Spleen (tissue), 11 donors: ENCODE results near the gene RIOX2. TPM values are rescaled to one million over a fixed set of nuclear protein-coding genes. Genes with fewer than 3 reads are reported as not detected.

Source experiments
- DNase-seq: peaks from one replicate; pipeline ENCODE4 v3.0.0-alpha.2; 2020
- H3K27ac ChIP-seq, 8 donors: fragments of 200-600 bp; sonication (generic) in 7 of 8; 1 replicate in 4 of 8; 2 replicates in 4 of 8; pipeline versions ENCODE4 v1.5.0 to v1.8.0; 2016 to 2021; ENCODE audit warnings: inconsistent platforms in 4 of 8, mild to moderate bottlenecking in 4 of 8, moderate library complexity in 1 of 8
- H3K27me3 ChIP-seq, 7 donors: fragments of 200-600 bp; sonication (generic) in 6 of 7; replicated peaks in 1 of 7; 1 replicate in 4 of 7; 2 replicates in 3 of 7; pipeline versions ENCODE4 v1.5.0 to v1.8.0; 2016 to 2021; ENCODE audit warnings: inconsistent platforms in 3 of 7, mild to moderate bottlenecking in 1 of 7
- H3K36me3 ChIP-seq, 6 donors: fragments of 200-600 bp; sonication (generic) in 5 of 6; 1 replicate in 4 of 6; 2 replicates in 2 of 6; pipeline versions ENCODE4 v1.5.0 to v1.8.0; 2016 to 2021; ENCODE audit warnings: inconsistent platforms in 2 of 6
- H3K4me1 ChIP-seq, 6 donors: fragments of 200-600 bp; sonication (generic) in 5 of 6; 1 replicate in 3 of 6; 2 replicates in 3 of 6; pipeline versions ENCODE4 v1.5.0 to v1.8.0; 2016 to 2021; ENCODE audit warnings: inconsistent platforms in 3 of 6
- H3K4me3 ChIP-seq, 8 donors: fragments of 200-600 bp; sonication (generic) in 7 of 8; 1 replicate in 4 of 8; 2 replicates in 4 of 8; pipeline versions ENCODE4 v1.5.0 to v1.8.0; 2016 to 2021; ENCODE audit warnings: inconsistent platforms in 4 of 8, mild to moderate bottlenecking in 4 of 8, moderate library complexity in 2 of 8
- H3K9me3 ChIP-seq, 8 donors: fragments of 200-600 bp; sonication (generic) in 7 of 8; 1 replicate in 4 of 8; 2 replicates in 4 of 8; pipeline versions ENCODE4 v1.5.0 to v1.8.0; 2016 to 2021; ENCODE audit warnings: inconsistent platforms in 4 of 8
- CTCF ChIP-seq, 11 experiments: fragments of 200-600 bp in 7 of 11; fragments of 450-650 bp in 4 of 11; sonication (generic) in 4 of 11; IDR thresholded peaks in 8 of 11; conservative IDR thresholded peaks in 3 of 11; 1 replicate in 7 of 11; 2 replicates in 4 of 11; pipeline versions ENCODE4 v1.4.0 to v1.8.0; 2016 to 2021; ENCODE audit warnings: antibody characterized with exemption in 11 of 11, inconsistent platforms in 4 of 11, mild to moderate bottlenecking in 1 of 11
- POLR2A ChIP-seq, 3 donors: fragments of 450-650 bp; IDR thresholded peaks; one replicate each; pipeline ENCODE4 v1.5.1; 2017; ENCODE audit warnings: antibody characterized with exemption in 3 of 3, mild to moderate bottlenecking in 1 of 3
- POLR2AphosphoS5 ChIP-seq, 3 donors: sonication (generic); formaldehyde crosslinking; IDR thresholded peaks; one replicate each; pipeline ENCODE4 v1.5.1; 2017; ENCODE audit warnings: antibody characterized with exemption in 3 of 3
- WGBS, 5 donors: extraction: QIAGEN DNeasy Blood & Tissue Kit in 3 of 5; methylation state at CpG; one replicate each; pipeline versions ENCODE4 v1.1.5 to v1.1.7; 2013 to 2018; 5-methylcytosine and 5-hydroxymethylcytosine counted together
- intact Hi-C: fragments of 100-400 bp; cut with DNase I; formaldehyde crosslinking; loops from one replicate; pipeline ENCODE4 v1.15.0; 2023; ENCODE audit warnings: low total_unique reads
- polyA plus RNA-seq, 3 donors: library from polyadenylated mRNA; stranded (reverse); fragments of 200-250 nt; gene quantifications; one replicate each; pipeline ENCODE4 v1.2.1, GENCODE V29; 2013
- total RNA-seq, 7 donors: library from RNA; depleted of rRNA in 3 of 7; stranded (reverse); fragments of >200 nt in 3 of 7; fragmentation: NEBNext Ultra II Directional in 4 of 7; extraction: Animal tissue kit (Norgen Biotek cat#: 25700) in 4 of 7; gene quantifications; one replicate each; pipeline versions ENCODE4 v1.1.0 to v1.2.1, GENCODE V29; 2016 to 2021
- donor health status: healthy with polysubstance abuse.
- donor health status: DM: no; HTN: no; CAD: no; lungs with moderate emphysema.
- donor health status: DM: no; HTN: no; CAD: no.
- donor health status: Bipolar disorder and iron deficiency.
- donor health status: healthy.
- donor health status: DM: no; HTN: no; CAD: no.
- donor health status: DM: yes; HTN: yes; CAD: no.

RIOX2 gene
- total and polyA plus RNA-seq, 10 donors: 13.5 to 29.7 (median 18.7) TPM

DNA sequence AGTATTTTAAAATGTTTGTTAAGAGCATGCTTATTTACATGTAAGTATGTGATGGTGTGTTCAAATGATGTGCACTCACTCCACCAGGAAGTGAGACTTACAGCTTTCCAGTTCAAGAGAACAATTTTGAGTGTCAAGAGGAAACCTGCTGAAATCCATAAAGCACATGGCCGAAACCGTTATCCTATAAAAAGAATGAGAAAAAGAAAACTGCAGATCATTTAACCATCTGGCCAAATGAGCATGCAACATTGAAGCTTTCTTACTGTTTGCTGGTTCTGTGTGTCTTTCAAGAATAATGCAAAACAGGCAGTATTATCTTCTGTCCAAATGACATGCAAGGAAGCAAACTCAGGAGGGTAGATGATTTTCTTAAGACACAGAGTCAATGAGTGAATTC lies 36.6 kb upstream of the RIOX2 start:
- Histone ChIP-seq H3K27me3 (no peaks in the 10 kb centered on the region), H3K4me3 (no peak overlapping the region), H3K27ac (no peak overlapping the region), H3K4me1 (peaks cover 0 to 20% (median 0%) of the 10 kb centered on the region in 6 donors), H3K9me3 (no peaks in the 10 kb centered on the region), H3K36me3 (no peaks in the 10 kb centered on the region)
- 48 to 62% (median 52%) methylated on average over 2 of the region's 2 CpGs for whole genome bisulfite sequencing, 5 donors
- intact Hi-C loops: no loop called here
- DNase-seq: no peak
- TF ChIP-seq POLR2AphosphoS5 (IDR thresholded peaks at IDR 0.05) (no peak), POLR2A (IDR thresholded peaks at IDR 0.05) (no peak), CTCF (IDR thresholded peaks at IDR 0.05 in 8 of 11, conservative IDR thresholded peaks at IDR 0.05 in 3 of 11) (no peak)

- 73 to 81% (median 76%) methylated on average over 2 of the region's 2 CpGs for WGBS, 5 donors
- H3K27ac ChIP-seq: no peak overlapping the region
- no peaks in the 10 kb centered on the region for H3K27me3 ChIP-seq
- H3K36me3 ChIP-seq: no peaks in the 10 kb centered on the region
- no peaks in the 10 kb centered on the region for H3K9me3 ChIP-seq
- intact Hi-C loops: no loop called here
- H3K4me3 ChIP-seq: no peak overlapping the region
- H3K4me1 ChIP-seq: peaks cover 0 to 17% (median 0%) of the 10 kb centered on the region in 6 donors
- DNase-seq: no peak
- no peak for TF ChIP-seq CTCF (IDR thresholded peaks at IDR 0.05 in 8 of 11, conservative IDR thresholded peaks at IDR 0.05 in 3 of 11)
- TF ChIP-seq POLR2AphosphoS5 (IDR thresholded peaks at IDR 0.05): no peak
- TF ChIP-seq POLR2A (IDR thresholded peaks at IDR 0.05): no peak
Measured at GRCh38 chr3:98005438-98005837, 33.2 kb upstream of the RIOX2 start.

- WGBS, 5 donors: 44 to 57% (median 52%) methylated on average over 3 of the region's 3 CpGs
- H3K27me3 ChIP-seq: no peaks in the 10 kb centered on the region
- DNase-seq: no peak
Measured at GRCh38 chr3:98004721-98005120, 32.5 kb upstream of the RIOX2 start.

More at GRCh38 chr3:98004721-98005120, 32.5 kb upstream of the RIOX2 start:
- H3K4me3 ChIP-seq: no peak overlapping the region
- peaks cover 0 to 17% (median 0%) of the 10 kb centered on the region in 6 donors for H3K4me1 ChIP-seq
- H3K36me3 ChIP-seq: no peaks in the 10 kb centered on the region
- intact Hi-C loops: no loop called here
- H3K9me3 ChIP-seq: no peaks in the 10 kb centered on the region
- H3K27ac ChIP-seq: no peak overlapping the region
- TF ChIP-seq CTCF (IDR thresholded peaks at IDR 0.05 in 8 of 11, conservative IDR thresholded peaks at IDR 0.05 in 3 of 11) (no peak), POLR2A (IDR thresholded peaks at IDR 0.05) (no peak), POLR2AphosphoS5 (IDR thresholded peaks at IDR 0.05) (no peak)
